Measurements from ENCODE around the gene ZNF662.

ZNF662 gene

GRCh38 chr3:42891042-42891441 is 14.9 kb upstream of the ZNF662 start:
- DNase-seq, result no peak

DNA sequence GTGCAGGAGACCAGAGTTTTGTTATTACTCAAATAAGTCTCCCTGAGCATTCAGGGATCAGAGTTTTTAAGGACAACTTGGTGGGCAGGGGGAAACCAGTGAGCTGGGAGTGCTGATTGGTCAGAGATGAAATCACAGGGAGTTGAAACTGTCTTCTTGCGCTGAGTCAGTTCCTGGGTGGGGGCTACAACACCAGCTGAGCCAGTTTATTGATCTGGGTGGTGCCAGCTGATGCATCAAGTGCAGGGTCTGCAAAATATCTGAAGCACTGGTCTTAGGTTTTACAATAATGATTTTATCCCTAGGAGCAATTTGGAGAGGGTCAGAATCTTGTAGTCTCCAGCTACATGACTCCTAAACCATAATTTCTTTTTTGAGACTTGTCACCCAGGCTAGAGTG is 13.8 kb upstream of the ZNF662 start:
- DNase-seq, result no peak

DNA sequence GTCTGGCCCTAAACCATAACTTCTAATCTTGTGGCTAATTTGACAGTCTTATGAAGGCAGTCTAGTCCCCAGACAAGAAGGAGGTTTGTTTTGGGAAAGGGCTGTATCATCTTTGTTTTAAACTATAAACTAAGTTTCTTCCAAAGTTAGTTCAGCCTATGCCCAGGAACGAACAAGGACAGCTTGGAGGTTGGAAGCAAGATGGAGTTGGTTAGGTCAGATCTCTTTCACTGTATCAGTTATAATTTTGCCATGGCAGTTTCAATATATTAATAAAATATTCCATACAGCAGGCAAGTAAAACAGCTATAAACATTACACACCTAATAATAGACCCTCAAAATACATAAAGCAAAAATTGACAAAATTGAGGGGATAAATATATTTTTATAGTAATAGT is 13.1 kb upstream of the ZNF662 start:
- no peak for DNase-seq

DNA sequence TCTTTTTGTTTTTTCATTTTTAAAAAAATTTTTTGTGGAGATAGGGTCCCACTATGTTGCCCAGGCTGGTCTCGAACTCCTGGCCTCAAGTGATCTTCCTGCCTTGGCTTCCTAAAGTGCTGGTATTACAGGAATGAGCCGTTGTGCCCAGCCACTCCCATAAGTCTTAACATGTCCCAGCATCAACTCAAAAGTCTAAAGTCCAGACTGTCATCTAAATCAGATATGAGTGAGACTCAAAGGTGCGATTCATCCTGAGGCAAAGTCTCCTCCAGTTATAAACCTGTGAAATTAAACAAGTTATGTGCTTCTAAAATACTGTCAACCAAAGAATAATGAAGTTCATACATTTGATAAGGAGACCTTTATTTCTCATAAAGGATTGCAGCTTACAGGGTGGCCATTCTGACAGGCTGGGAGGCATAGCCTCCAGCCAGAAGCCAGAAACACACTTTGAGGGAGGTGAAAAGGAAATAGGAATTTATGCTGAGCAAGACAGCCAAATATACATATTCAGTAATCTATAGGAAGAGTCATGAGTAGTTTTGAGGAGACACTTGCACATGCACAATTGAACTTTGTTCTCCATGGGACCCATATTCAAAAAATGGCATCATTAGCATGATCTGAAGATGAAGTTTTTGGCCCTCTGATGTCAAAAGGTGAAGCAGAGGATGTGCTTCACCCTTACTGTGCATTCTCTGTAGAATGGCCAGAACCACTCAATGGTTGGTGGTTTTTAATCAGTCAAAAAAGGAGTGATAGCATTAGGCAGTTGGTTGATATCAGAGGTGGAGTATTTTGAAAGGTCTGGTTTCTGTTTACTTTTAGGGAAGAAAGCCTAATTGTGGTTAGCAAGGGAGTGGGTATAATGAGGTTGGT is 11.0 kb upstream of the ZNF662 start:
- DNase-seq, result no peak

DNA sequence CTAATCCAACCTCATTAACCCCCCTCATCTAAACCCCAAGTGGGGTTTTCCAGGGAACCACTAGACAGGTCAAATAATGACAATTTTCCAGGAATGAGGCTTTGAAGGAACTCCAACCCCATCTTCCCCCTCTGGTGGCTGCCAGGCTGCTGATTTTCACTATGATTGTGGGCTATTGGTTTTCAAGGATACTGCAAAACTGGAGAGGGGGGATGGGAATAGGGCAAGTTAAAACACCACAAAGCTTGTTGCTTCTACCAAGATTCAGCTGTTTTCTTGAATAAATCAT is 10.4 kb upstream of the ZNF662 start:
- DNase-seq, result no peak

- DNase-seq, result no peak
These were observed 6.9 kb upstream of the ZNF662 start for GRCh38 chr3:42898896-42899675.

- DNase-seq, result no peak
These were observed 5.5 kb upstream of the ZNF662 start for GRCh38 chr3:42900226-42901072.

DNA sequence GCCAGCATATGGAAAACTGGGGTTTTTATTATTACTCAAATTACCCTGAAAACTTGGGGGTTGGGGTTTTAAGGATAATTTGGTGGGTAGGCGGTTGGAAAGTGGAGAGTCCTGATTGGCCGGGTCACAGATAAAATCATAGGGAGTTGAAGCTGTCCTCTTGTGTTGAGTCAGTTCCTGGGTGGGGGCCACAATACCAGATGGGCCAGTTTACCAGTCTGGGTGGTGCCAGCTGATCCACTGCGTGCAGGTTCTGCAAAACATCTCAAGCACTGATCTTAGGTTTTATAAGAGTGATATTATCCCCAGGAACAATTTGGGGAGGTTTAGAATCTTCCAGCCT is 4.9 kb upstream of the ZNF662 start:
- no peak for DNase-seq

GRCh38 chr3:42902257-42902656 is 3.7 kb upstream of the ZNF662 start:
- no peak for DNase-seq

DNA sequence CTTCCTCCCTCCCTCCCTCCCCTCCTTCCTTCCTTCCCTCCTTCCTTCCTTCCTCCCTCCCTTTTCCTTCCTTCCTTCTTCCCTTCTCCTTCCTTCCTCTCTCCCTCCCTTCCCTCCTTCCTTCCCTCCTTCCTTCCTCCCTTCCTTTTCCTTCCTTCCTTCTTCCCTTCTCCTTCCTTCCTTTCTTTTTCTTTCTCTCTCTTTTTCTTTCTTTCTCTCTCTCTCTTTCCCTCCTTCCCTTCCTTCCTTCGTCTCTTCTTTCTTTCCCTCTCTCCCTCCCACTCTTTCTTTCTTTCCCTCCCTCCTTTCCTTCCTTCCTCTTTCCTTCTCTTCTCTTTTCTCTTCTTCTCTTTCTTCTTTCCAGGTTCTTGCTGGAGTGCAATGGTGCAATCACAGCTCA is 1.9 kb upstream of the ZNF662 start:
- DNase-seq, result no peak

DNA sequence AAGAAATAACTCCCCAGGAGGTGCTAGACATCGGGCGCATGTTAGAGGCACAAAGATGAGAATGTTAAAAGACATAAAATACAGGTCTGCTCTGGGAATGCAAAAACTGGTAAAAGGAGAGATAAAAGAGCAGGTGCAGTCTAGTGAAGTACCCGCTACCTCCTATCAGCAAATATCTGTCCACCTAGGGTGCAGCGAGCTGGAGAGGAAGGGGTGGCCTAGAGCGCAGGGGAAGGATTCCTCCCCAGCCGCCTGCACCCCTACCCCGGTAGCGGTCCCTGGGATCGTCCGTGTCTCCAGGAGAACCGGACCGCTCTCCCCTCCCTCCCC is 237 bp upstream of the ZNF662 start:
- DNase-seq, result no peak

GRCh38 chr3:42906848-42907183 is 874 bp downstream of the ZNF662 start:
- DNase-seq, result no peak

- DNase-seq, result no peak
These were observed 2.7 kb downstream of the ZNF662 start for GRCh38 chr3:42908675-42909074.

DNA sequence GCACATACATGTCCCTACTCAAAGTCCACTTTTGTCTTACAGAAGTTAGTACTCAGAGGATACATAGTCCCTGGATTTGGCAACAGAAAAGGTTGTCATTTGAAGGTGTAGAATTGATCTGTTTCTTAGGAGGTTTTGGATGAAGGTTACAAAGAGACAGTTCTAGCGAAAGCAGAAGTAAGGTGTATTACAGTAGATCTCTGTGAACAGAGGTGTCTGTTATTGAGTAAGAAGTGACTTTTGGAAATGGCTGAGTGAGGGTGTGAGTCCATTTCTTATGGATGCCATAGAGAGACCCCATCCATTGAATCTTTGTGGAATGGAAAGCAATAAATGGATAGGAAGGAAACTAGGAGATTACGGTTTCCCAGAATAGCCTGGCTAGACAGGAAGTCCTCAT is 5.6 kb downstream of the ZNF662 start:
- no peak for DNase-seq

- no peak for DNase-seq
These were observed 9.0 kb downstream of the ZNF662 start for GRCh38 chr3:42914771-42915515.

DNA sequence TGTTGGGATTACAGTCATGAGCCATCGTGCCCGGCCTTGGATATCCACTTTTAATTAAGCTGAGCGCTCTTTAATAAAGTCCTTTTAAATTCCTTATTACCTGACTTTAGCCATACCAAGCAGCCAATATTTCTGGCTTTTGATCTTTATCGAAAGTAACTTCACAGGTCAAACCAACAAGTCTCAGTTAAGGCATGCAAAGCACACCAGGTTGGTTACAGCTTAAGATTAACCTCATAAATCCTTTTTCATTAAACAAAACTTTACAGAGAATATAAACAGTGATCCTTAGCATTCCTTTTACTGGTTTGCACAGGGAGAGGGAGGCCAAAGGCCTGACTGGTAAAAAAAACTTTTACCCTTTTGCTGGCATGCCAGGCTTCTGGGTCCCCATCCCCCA is 17.7 kb downstream of the ZNF662 start:
- no peak for DNase-seq

GRCh38 chr3:42926310-42926709 is 20.4 kb downstream of the ZNF662 start:
- DNase-seq, result no peak

- no peak for DNase-seq
These were observed 28.2 kb downstream of the ZNF662 start for GRCh38 chr3:42934111-42934510.

DNA sequence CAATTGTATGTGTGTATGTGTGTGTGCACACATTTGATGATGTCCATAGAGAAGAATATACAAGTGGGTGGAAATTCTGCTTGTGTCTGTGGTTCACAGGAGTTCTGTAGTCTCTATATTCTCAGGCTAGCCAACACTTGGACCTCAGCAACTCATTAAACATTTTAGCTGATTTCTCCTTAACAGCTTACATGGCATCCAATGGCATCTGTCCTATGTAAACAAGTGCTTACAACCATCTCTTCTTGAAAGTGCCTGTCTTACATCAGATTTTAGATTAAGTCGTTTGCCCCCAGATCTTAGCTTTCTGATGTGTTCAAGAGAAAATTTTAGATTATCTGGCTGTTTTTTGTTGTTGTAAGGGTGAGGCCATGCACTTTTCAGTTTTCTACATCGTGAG is 29.0 kb downstream of the ZNF662 start:
- DNase-seq, result no peak

DNA sequence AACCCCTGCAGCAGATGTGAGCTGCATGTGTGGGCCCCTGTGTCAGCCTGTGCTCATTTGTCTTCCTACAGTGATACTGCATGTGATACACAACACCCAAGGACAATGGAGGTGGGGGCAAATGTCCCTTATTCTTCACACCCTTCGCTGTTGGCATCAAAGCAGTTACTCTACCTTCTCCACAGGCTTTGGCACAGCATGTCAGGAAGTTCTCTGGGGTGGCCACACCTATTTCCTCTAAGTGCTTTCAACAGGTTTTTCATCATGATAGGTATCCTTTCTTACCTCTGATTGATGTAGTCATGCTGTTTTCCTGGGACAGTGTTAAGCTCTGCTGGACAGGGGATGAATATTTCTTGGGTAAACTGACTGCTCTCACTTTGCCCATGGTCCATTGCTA is 29.5 kb downstream of the ZNF662 start:
- DNase-seq, result no peak

- DNase-seq, result no peak
These were observed 30.4 kb downstream of the ZNF662 start for GRCh38 chr3:42936157-42936981.

DNA sequence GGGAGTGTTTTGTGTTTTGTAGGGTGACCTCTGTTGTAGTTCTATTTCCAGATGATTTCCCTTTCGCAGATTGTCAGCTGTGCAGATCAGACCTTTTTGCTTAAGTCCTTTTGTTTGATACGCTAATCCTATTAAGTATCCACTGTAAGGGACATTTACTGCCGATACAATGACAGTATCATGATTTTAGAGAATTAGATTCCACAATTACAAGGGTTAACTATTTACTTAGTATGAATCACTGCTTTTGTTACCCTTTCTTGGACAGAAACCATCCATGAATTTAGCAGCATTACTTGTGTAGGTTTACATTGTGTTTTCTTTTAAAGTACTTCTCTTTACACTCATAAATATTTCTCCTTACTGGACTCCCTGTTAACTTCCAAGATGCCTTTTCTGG is 31.4 kb downstream of the ZNF662 start:
- DNase-seq, result no peak
